ENCODE measurements around the gene KLHDC9.

KLHDC9 gene

GRCh38 chr1:161133220-161133740 is 35.1 kb downstream of the KLHDC9 start:
- no peak for DNase-seq

GRCh38 chr1:161137881-161138280 is 39.7 kb downstream of the KLHDC9 start:
- no peak for DNase-seq

DNA sequence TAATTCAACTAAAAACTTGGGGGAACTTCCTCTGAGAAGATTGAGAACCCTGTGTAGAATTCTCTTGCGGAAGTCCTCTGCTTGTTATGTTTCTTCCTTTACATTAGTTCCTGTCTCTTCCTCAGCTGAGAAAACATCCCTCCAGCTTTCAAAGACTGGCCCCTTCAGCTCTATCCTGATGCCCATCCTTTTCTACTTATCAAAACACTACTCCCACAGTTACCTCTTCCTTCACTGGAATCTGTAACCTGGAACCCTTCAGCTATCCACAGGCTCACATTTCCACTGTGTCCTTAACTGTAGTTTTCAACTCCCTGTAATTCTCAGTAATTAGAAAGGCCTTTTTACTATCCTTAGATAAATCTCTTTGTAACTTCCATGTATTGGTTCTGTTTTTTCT is 40.3 kb downstream of the KLHDC9 start:
- DNase-seq = no peak

DNA sequence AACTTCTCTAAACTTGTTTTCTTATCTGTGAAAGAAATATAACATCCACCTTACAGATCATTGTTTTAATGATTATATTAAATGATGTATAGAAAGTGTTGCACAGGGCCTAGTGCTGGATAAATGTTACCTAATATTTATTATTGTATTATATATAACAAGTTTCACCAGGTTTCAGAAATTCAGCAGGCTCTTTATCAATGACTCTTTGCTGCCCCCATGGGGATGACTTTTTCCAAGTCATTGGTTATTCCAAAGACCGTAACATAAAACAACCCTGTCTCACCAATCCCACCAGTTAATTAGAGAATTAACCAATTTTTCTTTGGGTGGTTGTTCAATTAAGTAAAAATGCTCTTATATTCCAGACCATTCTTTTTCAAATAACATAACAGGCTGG is 41.6 kb downstream of the KLHDC9 start:
- DNase-seq = peak in 1 of 2 donors; percentile 25

DNA sequence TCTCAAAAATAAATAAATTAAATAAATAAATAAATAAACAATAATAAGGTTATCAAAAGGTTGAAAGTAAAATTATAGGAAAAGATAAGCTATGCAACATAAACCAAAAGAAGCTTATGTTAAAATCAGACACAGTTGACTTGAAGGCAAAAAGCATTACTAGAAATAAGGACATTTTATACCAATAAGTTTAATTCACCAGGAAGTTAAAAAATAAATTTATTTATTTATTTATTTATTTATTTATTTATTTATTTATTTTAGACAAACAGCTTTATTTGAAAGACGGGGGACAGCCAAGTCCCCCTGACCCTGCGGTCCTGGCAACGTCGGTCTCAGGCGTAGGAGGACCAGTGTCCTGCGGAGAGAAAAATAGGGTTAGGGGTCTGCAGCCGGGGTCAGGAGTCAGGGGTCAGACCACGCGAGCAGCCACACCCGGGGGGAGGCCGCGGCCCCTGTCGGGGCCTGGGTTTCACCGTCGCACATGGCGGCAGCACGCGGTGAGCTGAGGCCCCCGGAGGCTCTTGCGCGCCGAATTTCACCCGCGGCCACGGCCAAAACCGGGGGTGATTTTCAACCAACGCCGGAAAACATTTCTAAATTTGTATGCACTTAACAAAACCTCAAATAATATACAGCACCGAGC is 42.7 kb downstream of the KLHDC9 start:
- DNase-seq = no peak

GRCh38 chr1:161145832-161146231 is 47.7 kb downstream of the KLHDC9 start:
- no peak for DNase-seq

All from stimulated activated CD4-positive, alpha-beta T cell treated with anti-CD3 and anti-CD28 coated beads, Interleukin-2, amount 100 ng/mL, for 48 hours (primary cell).